ENCODE data around the gene PWP2.

PWP2 gene

DNA sequence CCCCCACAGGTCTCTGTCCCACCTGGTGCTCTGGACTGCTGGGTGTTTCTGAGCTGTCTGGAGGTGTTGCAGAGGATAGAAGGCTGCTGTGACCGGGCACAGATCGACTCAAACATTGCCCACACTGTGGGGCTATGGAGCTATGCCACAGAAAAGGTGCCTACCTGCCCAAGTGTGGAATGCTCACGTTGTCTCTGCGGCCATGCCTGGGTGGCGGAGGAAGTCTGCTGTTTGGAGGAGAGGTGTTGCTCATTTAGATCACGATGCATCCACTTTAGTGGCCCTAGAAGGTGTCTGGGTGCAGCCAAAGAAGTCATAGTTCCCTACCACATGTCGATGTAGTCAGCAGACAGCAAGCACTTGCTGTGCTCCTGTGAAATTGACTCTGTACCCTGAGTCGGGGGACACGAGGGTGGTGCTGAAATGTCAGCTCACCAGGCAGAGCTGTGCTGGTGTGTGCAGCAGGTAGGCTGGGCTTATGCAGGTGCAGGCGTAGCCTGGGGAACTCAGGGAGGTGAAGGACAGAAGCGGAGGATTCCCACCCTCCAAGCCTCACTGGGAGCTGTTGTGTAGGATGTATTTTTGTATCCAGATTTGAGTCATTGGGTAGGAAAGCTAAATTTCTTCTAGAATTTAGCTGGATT is 32.8 kb upstream of the PWP2 start:
- Histone ChIP-seq H3K27me3 (ENCODE audit: insufficient read depth, poor library complexity, severe bottlenecking) (no peaks in the 10 kb centered on the region), H3K27ac (ENCODE audit: poor library complexity, severe bottlenecking) (no peak overlapping the region), H3K4me3 (ENCODE audit: severe bottlenecking) (no peak overlapping the region), H3K9me3 (ENCODE audit: severe bottlenecking) (no peaks in the 10 kb centered on the region), H3K36me3 (ENCODE audit: low read depth) (peaks cover 60% of the 10 kb centered on the region), H3K4me1 (ENCODE audit: insufficient read depth, poor library complexity, severe bottlenecking) (no peaks in the 10 kb centered on the region)
- TF ChIP-seq, protein P1, sequence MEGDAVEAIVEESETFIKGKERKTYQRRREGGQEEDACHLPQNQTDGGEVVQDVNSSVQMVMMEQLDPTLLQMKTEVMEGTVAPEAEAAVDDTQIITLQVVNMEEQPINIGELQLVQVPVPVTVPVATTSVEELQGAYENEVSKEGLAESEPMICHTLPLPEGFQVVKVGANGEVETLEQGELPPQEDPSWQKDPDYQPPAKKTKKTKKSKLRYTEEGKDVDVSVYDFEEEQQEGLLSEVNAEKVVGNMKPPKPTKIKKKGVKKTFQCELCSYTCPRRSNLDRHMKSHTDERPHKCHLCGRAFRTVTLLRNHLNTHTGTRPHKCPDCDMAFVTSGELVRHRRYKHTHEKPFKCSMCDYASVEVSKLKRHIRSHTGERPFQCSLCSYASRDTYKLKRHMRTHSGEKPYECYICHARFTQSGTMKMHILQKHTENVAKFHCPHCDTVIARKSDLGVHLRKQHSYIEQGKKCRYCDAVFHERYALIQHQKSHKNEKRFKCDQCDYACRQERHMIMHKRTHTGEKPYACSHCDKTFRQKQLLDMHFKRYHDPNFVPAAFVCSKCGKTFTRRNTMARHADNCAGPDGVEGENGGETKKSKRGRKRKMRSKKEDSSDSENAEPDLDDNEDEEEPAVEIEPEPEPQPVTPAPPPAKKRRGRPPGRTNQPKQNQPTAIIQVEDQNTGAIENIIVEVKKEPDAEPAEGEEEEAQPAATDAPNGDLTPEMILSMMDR (IDR thresholded peaks at IDR 0.05; ENCODE audit: poor library complexity, severe bottlenecking): no peak
- no peak for DNase-seq (ENCODE audit: low spot score)
- no peak for ATAC-seq (ENCODE audit: low read depth)

DNA sequence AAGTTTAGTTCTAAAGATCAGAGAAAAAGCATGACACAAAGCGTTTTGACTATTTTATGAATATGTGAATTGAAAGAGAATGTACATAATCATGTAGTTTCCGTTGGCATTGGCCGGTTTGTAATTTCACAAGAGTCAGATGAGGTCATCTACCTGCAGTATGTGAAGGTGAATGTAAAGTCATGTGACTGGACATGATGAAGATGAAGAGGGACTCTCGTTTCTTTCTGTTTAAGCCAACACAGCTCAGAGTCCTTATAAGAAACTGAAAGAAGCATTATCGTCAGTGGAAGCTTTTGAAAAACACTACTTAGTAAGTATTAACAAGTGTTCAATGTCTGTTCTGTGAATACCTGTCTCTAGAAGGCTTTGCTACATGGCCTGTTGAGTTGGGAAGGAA is 30.9 kb upstream of the PWP2 start:
- DNase-seq (ENCODE audit: low spot score): no peak
- H3K36me3 ChIP-seq (ENCODE audit: low read depth): peaks cover 73% of the 10 kb centered on the region

DNA sequence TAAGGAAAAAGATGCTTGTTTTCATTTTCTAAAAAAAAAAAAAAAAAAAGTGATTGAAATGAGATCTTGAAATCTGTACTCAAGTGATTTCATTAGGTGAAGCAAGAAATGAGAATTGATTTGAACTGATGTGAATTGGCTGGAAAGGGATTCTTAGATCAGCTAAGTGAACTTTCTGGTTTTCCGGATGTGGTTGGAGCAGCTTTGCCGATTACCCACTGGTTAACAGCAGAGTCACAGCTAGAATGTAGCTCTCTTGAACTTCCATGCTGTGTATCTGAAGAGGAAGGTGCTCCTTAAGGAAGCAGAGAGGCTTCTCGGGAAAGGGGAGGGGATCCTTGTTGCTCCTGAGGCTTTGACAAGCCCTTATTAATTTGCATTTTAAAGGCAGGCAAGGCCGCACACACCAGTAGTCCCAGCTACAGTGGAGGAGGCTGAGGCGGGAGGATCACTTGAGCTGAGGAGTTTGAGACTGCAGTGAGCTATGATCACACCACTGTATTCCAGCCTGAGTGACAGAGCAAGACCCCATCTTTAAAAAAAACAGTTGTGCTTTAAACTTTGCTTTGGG is 28.7 kb upstream of the PWP2 start:
- no peak for ATAC-seq (ENCODE audit: low read depth)
- Histone ChIP-seq H3K36me3 (ENCODE audit: low read depth) (peaks cover 94% of the 10 kb centered on the region), H3K27me3 (ENCODE audit: insufficient read depth, poor library complexity, severe bottlenecking) (no peaks in the 10 kb centered on the region), H3K27ac (ENCODE audit: poor library complexity, severe bottlenecking) (no peak overlapping the region), H3K4me3 (ENCODE audit: severe bottlenecking) (no peak overlapping the region), H3K4me1 (ENCODE audit: insufficient read depth, poor library complexity, severe bottlenecking) (no peaks in the 10 kb centered on the region), H3K9me3 (ENCODE audit: severe bottlenecking) (no peaks in the 10 kb centered on the region)
- TF ChIP-seq, protein P1 (IDR thresholded peaks at IDR 0.05; ENCODE audit: poor library complexity, severe bottlenecking): no peak
- no peak for DNase-seq (ENCODE audit: low spot score)

More for the DNA sequence above, 30.9 kb upstream of the PWP2 start:
- Histone ChIP-seq H3K9me3 (ENCODE audit: severe bottlenecking) (no peaks in the 10 kb centered on the region), H3K4me1 (ENCODE audit: insufficient read depth, poor library complexity, severe bottlenecking) (no peaks in the 10 kb centered on the region), H3K27me3 (ENCODE audit: insufficient read depth, poor library complexity, severe bottlenecking) (no peaks in the 10 kb centered on the region), H3K27ac (ENCODE audit: poor library complexity, severe bottlenecking) (no peak overlapping the region), H3K4me3 (ENCODE audit: severe bottlenecking) (no peak overlapping the region)
- TF ChIP-seq, protein P1 (IDR thresholded peaks at IDR 0.05; ENCODE audit: poor library complexity, severe bottlenecking): no peak
- no peak for ATAC-seq (ENCODE audit: low read depth)

DNA sequence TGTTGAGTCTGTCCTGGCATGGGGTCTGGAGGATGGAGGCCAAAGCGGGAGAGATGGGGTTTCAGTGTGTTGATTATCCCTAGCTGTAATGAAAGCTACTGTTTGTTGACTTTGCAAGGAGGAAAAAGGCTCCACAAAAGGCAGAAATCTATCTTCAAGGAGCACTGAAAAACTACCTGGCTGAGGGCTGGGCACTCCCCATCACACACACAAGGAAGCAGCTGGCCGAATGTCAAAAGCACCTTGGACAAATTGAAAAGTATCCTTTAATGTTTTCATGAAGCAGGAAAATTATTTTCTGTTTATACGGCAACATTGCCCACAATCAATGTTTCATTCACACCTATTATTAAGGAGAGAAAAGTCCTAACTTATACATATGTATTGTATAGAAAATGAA is 27.8 kb upstream of the PWP2 start:
- Histone ChIP-seq H3K27me3 (ENCODE audit: insufficient read depth, poor library complexity, severe bottlenecking) (no peaks in the 10 kb centered on the region), H3K4me1 (ENCODE audit: insufficient read depth, poor library complexity, severe bottlenecking) (no peaks in the 10 kb centered on the region), H3K4me3 (ENCODE audit: severe bottlenecking) (no peak overlapping the region), H3K27ac (ENCODE audit: poor library complexity, severe bottlenecking) (no peak overlapping the region), H3K36me3 (ENCODE audit: low read depth) (peaks cover 94% of the 10 kb centered on the region), H3K9me3 (ENCODE audit: severe bottlenecking) (no peaks in the 10 kb centered on the region)
- no peak for ATAC-seq (ENCODE audit: low read depth)
- TF ChIP-seq, protein P1 (IDR thresholded peaks at IDR 0.05; ENCODE audit: poor library complexity, severe bottlenecking): no peak
- no peak for DNase-seq (ENCODE audit: low spot score)

DNA sequence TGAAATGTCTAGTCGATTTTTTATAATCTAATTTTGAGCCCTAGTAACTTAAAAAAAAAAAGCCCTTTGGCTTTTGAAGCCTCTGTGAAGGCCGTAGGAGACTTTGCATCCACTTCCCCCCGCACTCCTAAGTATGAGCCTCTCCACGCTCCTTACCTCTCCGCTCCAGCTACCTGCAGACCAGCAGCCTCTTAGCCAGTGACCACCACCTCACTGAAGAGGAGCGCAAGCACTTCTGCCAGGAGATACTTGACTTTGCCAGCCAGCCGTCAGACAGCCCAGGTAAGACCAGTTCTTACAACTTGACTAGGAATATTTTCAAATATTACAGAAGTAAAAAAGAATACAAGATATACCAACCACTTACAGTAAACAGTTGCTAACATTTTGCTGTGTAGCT is 27.4 kb upstream of the PWP2 start:
- H3K36me3 ChIP-seq (ENCODE audit: low read depth): peaks cover 94% of the 10 kb centered on the region
- no peaks in the 10 kb centered on the region for H3K4me1 ChIP-seq (ENCODE audit: insufficient read depth, poor library complexity, severe bottlenecking)
- H3K27ac ChIP-seq (ENCODE audit: poor library complexity, severe bottlenecking): no peak overlapping the region
- no peaks in the 10 kb centered on the region for H3K9me3 ChIP-seq (ENCODE audit: severe bottlenecking)
- TF ChIP-seq, protein P1 (IDR thresholded peaks at IDR 0.05; ENCODE audit: poor library complexity, severe bottlenecking): no peak
- no peak overlapping the region for H3K4me3 ChIP-seq (ENCODE audit: severe bottlenecking)
- DNase-seq (ENCODE audit: low spot score): no peak
- ATAC-seq (ENCODE audit: low read depth): no peak
- H3K27me3 ChIP-seq (ENCODE audit: insufficient read depth, poor library complexity, severe bottlenecking): no peaks in the 10 kb centered on the region

Data from RWPE2 (cell line).